Measurements from ENCODE around the gene PDZRN3. TPM values are rescaled to one million over a fixed set of nuclear protein-coding genes. Genes with fewer than 3 reads are reported as not detected.

The PDZRN3 gene
- total RNA-seq, 1 experiment from 2014 or later, result not detected

GRCh38 chr3:73490453-73491286 is 134.1 kb downstream of the PDZRN3 start:
- Mint-ChIP-seq H3K27me3 (ENCODE audit: unreplicated experiment) (peaks cover 18% of the 10 kb centered on the region), H3K27ac (ENCODE audit: unreplicated experiment) (no peak overlapping the region), H3K4me1 (ENCODE audit: low read depth, unreplicated experiment) (no peaks in the 10 kb centered on the region), H3K4me3 (ENCODE audit: low read depth, unreplicated experiment) (no peak overlapping the region), H3K36me3 (ENCODE audit: insufficient read depth, unreplicated experiment) (no peaks in the 10 kb centered on the region), H3K9me3 (ENCODE audit: low read depth, unreplicated experiment) (no peaks in the 10 kb centered on the region)
- intact Hi-C loops (cut with micrococcal nuclease; ENCODE audit: unreplicated experiment), result no loop called here
- no peak for DNase-seq
- TF ChIP-seq CTCF (IDR thresholded peaks at IDR 0.05; ENCODE audit: unreplicated experiment), result no peak
- BruUV-seq (replicated peaks), result no TSS peak
- CTCF ChIA-PET, result no interaction called here

GRCh38 chr3:73485877-73486330 is 138.8 kb downstream of the PDZRN3 start:
- no peak for DNase-seq
- BruUV-seq (replicated peaks), result no TSS peak
- Mint-ChIP-seq H3K4me3 (ENCODE audit: low read depth, unreplicated experiment) (no peak overlapping the region), H3K4me1 (ENCODE audit: low read depth, unreplicated experiment) (no peaks in the 10 kb centered on the region), H3K36me3 (ENCODE audit: insufficient read depth, unreplicated experiment) (no peaks in the 10 kb centered on the region), H3K27me3 (ENCODE audit: unreplicated experiment) (peaks cover 44% of the 10 kb centered on the region), H3K9me3 (ENCODE audit: low read depth, unreplicated experiment) (no peaks in the 10 kb centered on the region), H3K27ac (ENCODE audit: unreplicated experiment) (no peak overlapping the region)
- CTCF ChIA-PET, result no interaction called here
- intact Hi-C loops (cut with micrococcal nuclease; ENCODE audit: unreplicated experiment), result no loop called here
- no peak for TF ChIP-seq CTCF (IDR thresholded peaks at IDR 0.05; ENCODE audit: unreplicated experiment)

GRCh38 chr3:73484656-73485248 is 140.0 kb downstream of the PDZRN3 start:
- CTCF ChIA-PET, result no interaction called here
- BruUV-seq (replicated peaks), result no TSS peak
- peaks cover 2% of the 10 kb centered on the region for H3K9me3 Mint-ChIP-seq (ENCODE audit: low read depth, unreplicated experiment)
- H3K27me3 Mint-ChIP-seq (ENCODE audit: unreplicated experiment), result peaks cover 55% of the 10 kb centered on the region
- no peak for DNase-seq
- intact Hi-C loops (cut with micrococcal nuclease; ENCODE audit: unreplicated experiment), result no loop called here
- no peak overlapping the region for H3K4me3 Mint-ChIP-seq (ENCODE audit: low read depth, unreplicated experiment)
- no peaks in the 10 kb centered on the region for H3K4me1 Mint-ChIP-seq (ENCODE audit: low read depth, unreplicated experiment)
- H3K36me3 Mint-ChIP-seq (ENCODE audit: insufficient read depth, unreplicated experiment), result no peaks in the 10 kb centered on the region
- H3K27ac Mint-ChIP-seq (ENCODE audit: unreplicated experiment), result no peak overlapping the region
- no peak for TF ChIP-seq CTCF (IDR thresholded peaks at IDR 0.05; ENCODE audit: unreplicated experiment)

- Mint-ChIP-seq H3K9me3 (ENCODE audit: low read depth, unreplicated experiment) (peaks cover 2% of the 10 kb centered on the region), H3K27ac (ENCODE audit: unreplicated experiment) (no peak overlapping the region), H3K4me3 (ENCODE audit: low read depth, unreplicated experiment) (no peak overlapping the region), H3K27me3 (ENCODE audit: unreplicated experiment) (peaks cover 46% of the 10 kb centered on the region), H3K4me1 (ENCODE audit: low read depth, unreplicated experiment) (no peaks in the 10 kb centered on the region), H3K36me3 (ENCODE audit: insufficient read depth, unreplicated experiment) (no peaks in the 10 kb centered on the region)
- no peak for TF ChIP-seq CTCF (IDR thresholded peaks at IDR 0.05; ENCODE audit: unreplicated experiment)
- no TSS peak for BruUV-seq (replicated peaks)
- DNase-seq, result no peak
- CTCF ChIA-PET, result no interaction called here
- intact Hi-C loops (cut with micrococcal nuclease; ENCODE audit: unreplicated experiment), result no loop called here
Observed at GRCh38 chr3:73481888-73482287, 142.9 kb downstream of the PDZRN3 start.
